GM12878 (cell line): ENCODE data around the gene ZNF181. TPM values are rescaled to one million over a fixed set of nuclear protein-coding genes. Genes with fewer than 3 reads are reported as not detected.

ENCODE experiments used
- ATAC-seq: fragments of 200-7000 bp; cut with Tn5 transposase; 3 replicates; pipeline ENCODE4 v1.9.1; 2020; ENCODE audit warnings: mild to moderate bottlenecking, moderate library complexity
- BruUV-seq: library from RNA; stranded (reverse); fragments of 400-500 nt; replicated peaks from 2 replicates; lab custom pipeline; 2021; lab: Mats Ljungman, UMichigan
- CTCF ChIA-PET: fragments of 300-600 bp; sonication (Branson Sonifier 250); formaldehyde crosslinking; extraction: SDS; loops from one replicate; lab custom pipeline; 2021; ENCODE audit warnings: inconsistent platforms; lab: Yijun Ruan, JAX
- POLR2A ChIA-PET: fragments of 350-600 bp; formaldehyde crosslinking; extraction: SDS; loops from one replicate; lab custom pipeline; 2021; ENCODE audit warnings: inconsistent platforms; lab: Charles Lee
- RAD21 ChIA-PET: fragments of 300-600 bp; sonication (Branson Sonifier 250); formaldehyde crosslinking; loops from one replicate; lab custom pipeline; 2023; ENCODE audit warnings: antibody characterized with exemption; ENCODE audit not compliant: unreplicated experiment; lab: Charles Lee
- SMC1A ChIA-PET: fragments of 300-600 bp; sonication (Branson Sonifier 250); formaldehyde crosslinking; loops from one replicate; lab custom pipeline; 2023; ENCODE audit not compliant: unreplicated experiment, uncharacterized antibody; lab: Charles Lee
- DNase-seq: peaks from one replicate; pipeline ENCODE4 v3.0.0-alpha.2; 2011; ENCODE audit warnings: low read depth, low spot score
- FAIRE-seq: peaks from 3 replicates; lab custom pipeline; 2011; peaks lifted over from hg19 to GRCh38; lab: Jason Lieb, UNC
- H2AFZ ChIP-seq: 2 replicates; pipeline ENCODE4 v1.6.0; 2011; ENCODE audit warnings: low read depth, low read length, control low read depth; ENCODE audit not compliant: control insufficient read depth
- H3K27ac ChIP-seq: 2 replicates; pipeline ENCODE4 v1.5.1; 2011; ENCODE audit warnings: control low read depth; ENCODE audit not compliant: control insufficient read depth, insufficient read depth
- H3K27me3 ChIP-seq, 2 experiments: replicated peaks in 1 of 2; 2 replicates each; pipeline versions ENCODE4 v1.6.0 to v1.6.1; 2011; ENCODE audit warnings: low read length in 1 of 2; ENCODE audit not compliant: control insufficient read depth in 2 of 2, insufficient read depth in 2 of 2
- H3K36me3 ChIP-seq, 2 experiments: 2 replicates each; pipeline ENCODE4 v1.5.1; 2011; ENCODE audit warnings: low read length in 1 of 2; ENCODE audit not compliant: control insufficient read depth in 2 of 2, insufficient read depth in 2 of 2
- H3K4me1 ChIP-seq: 2 replicates; pipeline ENCODE4 v1.6.1; 2011; ENCODE audit warnings: mild to moderate bottlenecking, low read length, moderate library complexity, mixed read lengths; ENCODE audit not compliant: control insufficient read depth, insufficient read depth
- H3K4me2 ChIP-seq: 2 replicates; pipeline ENCODE4 v1.6.0; 2011; ENCODE audit warnings: control low read depth; ENCODE audit not compliant: control insufficient read depth, insufficient read depth
- H3K4me3 ChIP-seq: fragments of 200-600 bp; sonication (generic); 2 replicates; pipeline ENCODE4 v1.5.1; 2016
- H3K79me2 ChIP-seq: 2 replicates; pipeline ENCODE4 v1.6.0; 2011; ENCODE audit warnings: low read length; ENCODE audit not compliant: control insufficient read depth, insufficient read depth
- H3K9ac ChIP-seq: 2 replicates; pipeline ENCODE4 v1.8.0; 2011; ENCODE audit warnings: low read length, control low read depth, mixed read lengths; ENCODE audit not compliant: control insufficient read depth, insufficient read depth
- H3K9me3 ChIP-seq: replicated peaks from 3 replicates; pipeline ENCODE4 v1.5.1; 2011; ENCODE audit warnings: mild to moderate bottlenecking, low read length; ENCODE audit not compliant: control insufficient read depth, insufficient read depth
- H4K20me1 ChIP-seq: 2 replicates; pipeline ENCODE4 v1.6.0; 2011; ENCODE audit not compliant: control insufficient read depth, insufficient read depth
- MYC ChIP-seq: IDR thresholded peaks from 2 replicates; pipeline ENCODE4 v1.6.1; 2011; ENCODE audit warnings: mild to moderate bottlenecking, low read length, moderate library complexity, inconsistent platforms; ENCODE audit not compliant: insufficient read depth, insufficient replicate concordance, insufficient read length, severe bottlenecking
- SIX5 ChIP-seq: IDR thresholded peaks from 2 replicates; pipeline ENCODE4 v1.6.1; 2011; ENCODE audit warnings: mild to moderate bottlenecking, low read depth, low read length, moderate library complexity; ENCODE audit not compliant: severe bottlenecking
- TAF1 ChIP-seq: IDR thresholded peaks from 2 replicates; pipeline ENCODE4 v1.6.1; 2011; ENCODE audit warnings: mild to moderate bottlenecking, low read depth, low read length, borderline replicate concordance
- WGBS: methylation state at CpG from one replicate; pipeline ENCODE4 v1.1.6; 2016; ENCODE audit warnings: low lambda C conversion rate; ENCODE audit not compliant: insufficient replicate concordance, insufficient coverage; ENCODE audit errors: missing lambda C conversion rate; 5-methylcytosine and 5-hydroxymethylcytosine counted together
- in situ Hi-C: fragments of 300-500 bp; cut with MboI; formaldehyde crosslinking; loops from 9 replicates; pipeline ENCODE4 v1.14.3; 2018; ENCODE audit warnings: mixed read lengths
- intact Hi-C: fragments of 100-400 bp; cut with micrococcal nuclease; formaldehyde crosslinking; loops from one replicate; pipeline ENCODE4 v1.14.2; 2022; ENCODE audit not compliant: unreplicated experiment
- polyA plus RNA-seq, 11 experiments: library from polyadenylated mRNA; depleted of rRNA in 4 of 11; unstranded in 6 of 11; stranded (reverse) in 5 of 11; fragments of >200 nt; fragmentation: Nextera tagmentation in 4 of 11; fragmentation: Illumina TruSeq in 1 of 11; extraction: Ambion mirVana in 4 of 11; extraction: Trizol in 1 of 11; gene quantifications; 1 replicate in 1 of 11; 2 replicates in 10 of 11; pipeline versions ENCODE4 v1.2.1 to v1.2.3, GENCODE V29; 2011 to 2016; ENCODE audit warnings: inconsistent platforms in 2 of 11, missing spikeins in 2 of 11, low read depth in 1 of 11
- total RNA-seq, 4 experiments: library from RNA; depleted of rRNA in 3 of 4; stranded (reverse); fragments of >200 nt in 3 of 4; fragmentation: Illumina TruSeq in 1 of 4; extraction: Trizol in 1 of 4; gene quantifications; 2 replicates each; pipeline versions ENCODE4 v1.2.1 to v1.2.3, GENCODE V29; 2013 to 2021
- TF ChIP-seq, protein P1 (sequence below): IDR thresholded peaks from 2 replicates; pipeline ENCODE4 v1.6.1; 2012; ENCODE audit warnings: low read length, inconsistent platforms
- TF ChIP-seq, protein P2 (sequence below): fragments of 150-350 bp; IDR thresholded peaks from 2 replicates; pipeline ENCODE4 v1.6.1; 2014; ENCODE audit warnings: mild to moderate bottlenecking, low read depth, low read length

The ZNF181 gene
- total and polyA plus RNA-seq, 10 of the 15 experiments (the other 5 are each of a cell fraction or from before 2014, with no cell fraction given), result 2.1 to 10.3 (median 8.1) TPM

DNA sequence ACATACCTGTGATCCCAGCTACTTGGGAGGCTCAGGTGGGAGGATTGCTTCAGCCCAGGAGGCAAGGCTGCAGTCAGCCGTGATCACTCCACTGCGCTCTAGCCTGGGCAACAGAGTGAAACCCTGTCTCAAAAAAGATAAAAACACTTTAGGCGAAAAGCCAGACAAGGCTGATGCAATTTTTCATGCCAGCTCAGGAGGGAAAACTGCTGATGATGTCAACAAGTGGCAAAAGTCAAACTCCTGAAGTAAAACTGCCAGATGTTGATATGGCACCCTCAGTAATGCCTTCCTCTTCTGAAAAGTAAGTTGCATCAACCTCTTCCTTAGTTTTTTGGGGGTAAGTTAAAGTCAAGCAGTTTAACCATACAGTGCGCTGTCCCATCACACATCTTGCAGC lies 23.4 kb downstream of the ZNF181 start:
- SMC1A ChIA-PET, result no interaction called here
- no TSS peak for BruUV-seq

More for the DNA sequence above, 23.4 kb downstream of the ZNF181 start:
- H3K4me1 ChIP-seq, result no peaks in the 10 kb centered on the region
- no peak overlapping the region for H3K27ac ChIP-seq
- peaks cover 20% of the 10 kb centered on the region for H3K9me3 ChIP-seq
- TF ChIP-seq, protein P1, sequence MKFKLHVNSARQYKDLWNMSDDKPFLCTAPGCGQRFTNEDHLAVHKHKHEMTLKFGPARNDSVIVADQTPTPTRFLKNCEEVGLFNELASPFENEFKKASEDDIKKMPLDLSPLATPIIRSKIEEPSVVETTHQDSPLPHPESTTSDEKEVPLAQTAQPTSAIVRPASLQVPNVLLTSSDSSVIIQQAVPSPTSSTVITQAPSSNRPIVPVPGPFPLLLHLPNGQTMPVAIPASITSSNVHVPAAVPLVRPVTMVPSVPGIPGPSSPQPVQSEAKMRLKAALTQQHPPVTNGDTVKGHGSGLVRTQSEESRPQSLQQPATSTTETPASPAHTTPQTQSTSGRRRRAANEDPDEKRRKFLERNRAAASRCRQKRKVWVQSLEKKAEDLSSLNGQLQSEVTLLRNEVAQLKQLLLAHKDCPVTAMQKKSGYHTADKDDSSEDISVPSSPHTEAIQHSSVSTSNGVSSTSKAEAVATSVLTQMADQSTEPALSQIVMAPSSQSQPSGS, result no peak
- TF ChIP-seq, protein P2, sequence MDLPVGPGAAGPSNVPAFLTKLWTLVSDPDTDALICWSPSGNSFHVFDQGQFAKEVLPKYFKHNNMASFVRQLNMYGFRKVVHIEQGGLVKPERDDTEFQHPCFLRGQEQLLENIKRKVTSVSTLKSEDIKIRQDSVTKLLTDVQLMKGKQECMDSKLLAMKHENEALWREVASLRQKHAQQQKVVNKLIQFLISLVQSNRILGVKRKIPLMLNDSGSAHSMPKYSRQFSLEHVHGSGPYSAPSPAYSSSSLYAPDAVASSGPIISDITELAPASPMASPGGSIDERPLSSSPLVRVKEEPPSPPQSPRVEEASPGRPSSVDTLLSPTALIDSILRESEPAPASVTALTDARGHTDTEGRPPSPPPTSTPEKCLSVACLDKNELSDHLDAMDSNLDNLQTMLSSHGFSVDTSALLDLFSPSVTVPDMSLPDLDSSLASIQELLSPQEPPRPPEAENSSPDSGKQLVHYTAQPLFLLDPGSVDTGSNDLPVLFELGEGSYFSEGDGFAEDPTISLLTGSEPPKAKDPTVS, result no peak
- TF ChIP-seq MYC (no peak), SIX5 (no peak), TAF1 (no peak)
- H3K27me3 ChIP-seq, result no peaks in the 10 kb centered on the region
- H3K4me2 ChIP-seq, result no peak overlapping the region
- DNase-seq (no peak), ATAC-seq (no peak), FAIRE-seq (no peak)
- in situ Hi-C loops, result no loop called here
- H3K9ac ChIP-seq, result no peak overlapping the region
- intact Hi-C loops, result no loop called here
- 60% methylated on average over 4 of the region's 4 CpGs for WGBS
- CTCF ChIA-PET, result no interaction called here
- no peaks in the 10 kb centered on the region for H4K20me1 ChIP-seq
- H2AFZ ChIP-seq, result no peak overlapping the region
- no peaks in the 10 kb centered on the region for H3K79me2 ChIP-seq
- POLR2A ChIA-PET, result no interaction called here
- no peak overlapping the region for H3K4me3 ChIP-seq
- RAD21 ChIA-PET, result no interaction called here
- H3K36me3 ChIP-seq, result no peaks in the 10 kb centered on the region
